Stimulated activated CD4-positive, alpha-beta T cell treated with anti-CD3 and anti-CD28 coated beads, Interleukin-1b, Interleukin-23, amount 100 ng/mL, for 1 hour (primary cell): Measurements from ENCODE around the gene LRRC63.
A peak's percentile ranks its signal among the peaks of the same experiment; 100 is the strongest.
"Not testable (repeated sequence)": the region's sequence is repeated elsewhere in the genome, so short reads cannot be mapped to it uniquely, and the experiment has no call there.

Experiments used
- DNase-seq, 2 donors: peaks; one replicate each; pipeline ENCODE4 v3.0.0-alpha.2; 2020; ENCODE audit warnings: low read depth in 2 of 2

The LRRC63 gene

GRCh38 chr13:46265292-46265691, 53.6 kb downstream of the LRRC63 start:
- DNase-seq, result no peak

- DNase-seq, result no peak
These were observed 55.4 kb downstream of the LRRC63 start for GRCh38 chr13:46267166-46267565.

GRCh38 chr13:46270416-46270815, 58.7 kb downstream of the LRRC63 start:
- no peak for DNase-seq

- DNase-seq, result no peak
These were observed 62.5 kb downstream of the LRRC63 start for GRCh38 chr13:46274094-46274698.

GRCh38 chr13:46278474-46278873, 66.7 kb downstream of the LRRC63 start:
- no peak for DNase-seq

GRCh38 chr13:46281779-46282178, 70.1 kb downstream of the LRRC63 start:
- DNase-seq, result no peak

GRCh38 chr13:46283912-46284824, 72.4 kb downstream of the LRRC63 start:
- DNase-seq, result not testable (repeated sequence)

GRCh38 chr13:46286972-46287371, 75.2 kb downstream of the LRRC63 start:
- no peak for DNase-seq

- DNase-seq, result no peak
These were observed 77.0 kb downstream of the LRRC63 start for GRCh38 chr13:46288570-46289259.

GRCh38 chr13:46289260-46289955, 77.7 kb downstream of the LRRC63 start:
- no peak for DNase-seq

GRCh38 chr13:46290434-46290833, 78.7 kb downstream of the LRRC63 start:
- no peak for DNase-seq

- DNase-seq, result no peak
These were observed 81.7 kb downstream of the LRRC63 start for GRCh38 chr13:46293436-46293835.

GRCh38 chr13:46295491-46296114, 83.9 kb downstream of the LRRC63 start:
- DNase-seq, result peak in 1 of 2 donors; percentile 7

- DNase-seq, result no peak
These were observed 84.5 kb downstream of the LRRC63 start for GRCh38 chr13:46296115-46296822.

GRCh38 chr13:46296921-46297320, 85.2 kb downstream of the LRRC63 start:
- DNase-seq, result no peak

GRCh38 chr13:46297361-46297811, 85.7 kb downstream of the LRRC63 start:
- no peak for DNase-seq

- DNase-seq, result no peak
These were observed 92.1 kb downstream of the LRRC63 start for GRCh38 chr13:46303742-46304385.

- no peak for DNase-seq
These were observed 92.8 kb downstream of the LRRC63 start for GRCh38 chr13:46304546-46304945.

- DNase-seq, result no peak
These were observed 95.8 kb downstream of the LRRC63 start for GRCh38 chr13:46307554-46307953.

- DNase-seq, result no peak
These were observed 98.3 kb downstream of the LRRC63 start for GRCh38 chr13:46310066-46310465.
